ENCODE results near the gene SFXN5.

SFXN5 gene

GRCh38 chr2:73110168-73111072 is 38.9 kb upstream of the SFXN5 start:
- peaks cover 12% of the 10 kb centered on the region for H3K4me1 ChIP-seq (ENCODE audit: control insufficient read depth, insufficient read depth, low read length)
- WGBS, 2 experiments = 75 to 79% methylated on average over 3 to 4 of the region's 4 CpGs
- H3K4me3 ChIP-seq (ENCODE audit: insufficient read depth, low read depth, low read length) = no peak overlapping the region
- no peaks in the 10 kb centered on the region for H3K36me3 ChIP-seq (ENCODE audit: control insufficient read depth, insufficient read depth, low read length)
- no peak overlapping the region for H3K27ac ChIP-seq (ENCODE audit: insufficient read depth, low read depth, low read length, poor library complexity, severe bottlenecking)
- no peaks in the 10 kb centered on the region for H3K9me3 ChIP-seq (ENCODE audit: control insufficient read depth, low read length)
- peaks cover 40% of the 10 kb centered on the region for H3K27me3 ChIP-seq (ENCODE audit: control insufficient read depth, insufficient read depth, low read length, poor library complexity, severe bottlenecking)

DNA sequence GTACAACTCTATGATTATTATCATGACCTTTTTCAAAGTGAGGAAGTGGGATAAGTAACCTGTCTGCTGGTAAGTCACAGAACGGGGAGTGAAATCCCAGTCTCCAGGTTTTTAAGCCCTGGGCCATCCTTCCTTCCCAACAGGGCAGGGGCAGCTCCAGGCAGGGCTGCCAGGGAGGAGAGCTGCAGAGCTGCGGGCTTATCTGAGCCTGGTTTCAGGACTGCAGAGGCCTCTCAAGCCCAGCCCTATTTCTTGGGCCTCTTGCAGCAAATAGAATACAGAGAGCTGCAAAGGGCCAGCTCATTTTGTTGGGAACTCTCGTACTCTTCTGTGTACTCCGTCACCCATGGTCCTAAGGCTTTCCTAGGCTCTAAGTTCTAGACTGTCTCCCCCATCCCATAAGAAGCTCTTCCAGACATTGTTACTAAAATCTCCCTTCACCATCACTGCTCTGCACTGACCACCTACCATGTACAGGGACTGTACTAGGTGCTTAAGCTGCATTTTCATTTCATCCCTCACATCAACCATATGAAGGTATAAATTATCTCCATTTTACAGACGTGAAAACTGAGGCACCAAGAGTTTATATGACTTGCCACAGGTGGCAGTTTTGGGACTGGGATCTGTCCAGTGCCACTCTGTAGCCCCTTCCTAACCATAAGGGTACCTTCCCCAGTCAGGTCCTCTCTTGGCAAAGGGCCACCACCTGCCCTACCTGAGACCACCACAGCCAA is 38.1 kb upstream of the SFXN5 start:
- no peaks in the 10 kb centered on the region for H3K9me3 ChIP-seq (ENCODE audit: control insufficient read depth, low read length)
- 92 to 93% methylated on average over 5 of the region's 5 CpGs for WGBS, 2 experiments
- no peak overlapping the region for H3K4me3 ChIP-seq (ENCODE audit: insufficient read depth, low read depth, low read length)
- H3K36me3 ChIP-seq (ENCODE audit: control insufficient read depth, insufficient read depth, low read length) = no peaks in the 10 kb centered on the region
- peaks cover 40% of the 10 kb centered on the region for H3K27me3 ChIP-seq (ENCODE audit: control insufficient read depth, insufficient read depth, low read length, poor library complexity, severe bottlenecking)
- H3K4me1 ChIP-seq (ENCODE audit: control insufficient read depth, insufficient read depth, low read length) = peaks cover 12% of the 10 kb centered on the region
- H3K27ac ChIP-seq (ENCODE audit: insufficient read depth, low read depth, low read length, poor library complexity, severe bottlenecking) = no peak overlapping the region

GRCh38 chr2:73107211-73107926 is 35.9 kb upstream of the SFXN5 start:
- WGBS, 2 experiments = 81 to 83% methylated on average over 12 of the region's 12 CpGs
- Histone ChIP-seq H3K27ac (ENCODE audit: insufficient read depth, low read depth, low read length, poor library complexity, severe bottlenecking) (no peak overlapping the region), H3K27me3 (ENCODE audit: control insufficient read depth, insufficient read depth, low read length, poor library complexity, severe bottlenecking) (peaks cover 24% of the 10 kb centered on the region)

GRCh38 chr2:73106791-73107190 is 35.3 kb upstream of the SFXN5 start:
- Histone ChIP-seq H3K27me3 (ENCODE audit: control insufficient read depth, insufficient read depth, low read length, poor library complexity, severe bottlenecking) (peaks cover 18% of the 10 kb centered on the region), H3K9me3 (ENCODE audit: control insufficient read depth, low read length) (no peaks in the 10 kb centered on the region), H3K4me1 (ENCODE audit: control insufficient read depth, insufficient read depth, low read length) (peaks cover 12% of the 10 kb centered on the region), H3K36me3 (ENCODE audit: control insufficient read depth, insufficient read depth, low read length) (no peaks in the 10 kb centered on the region), H3K4me3 (ENCODE audit: insufficient read depth, low read depth, low read length) (no peak overlapping the region), H3K27ac (ENCODE audit: insufficient read depth, low read depth, low read length, poor library complexity, severe bottlenecking) (no peak overlapping the region)
- 86 to 91% methylated on average over 3 of the region's 3 CpGs for WGBS, 2 experiments

More at GRCh38 chr2:73107211-73107926, 35.9 kb upstream of the SFXN5 start:
- H3K9me3 ChIP-seq (ENCODE audit: control insufficient read depth, low read length) = no peaks in the 10 kb centered on the region
- H3K4me1 ChIP-seq (ENCODE audit: control insufficient read depth, insufficient read depth, low read length) = peaks cover 12% of the 10 kb centered on the region
- H3K36me3 ChIP-seq (ENCODE audit: control insufficient read depth, insufficient read depth, low read length) = no peaks in the 10 kb centered on the region
- no peak overlapping the region for H3K4me3 ChIP-seq (ENCODE audit: insufficient read depth, low read depth, low read length)

DNA sequence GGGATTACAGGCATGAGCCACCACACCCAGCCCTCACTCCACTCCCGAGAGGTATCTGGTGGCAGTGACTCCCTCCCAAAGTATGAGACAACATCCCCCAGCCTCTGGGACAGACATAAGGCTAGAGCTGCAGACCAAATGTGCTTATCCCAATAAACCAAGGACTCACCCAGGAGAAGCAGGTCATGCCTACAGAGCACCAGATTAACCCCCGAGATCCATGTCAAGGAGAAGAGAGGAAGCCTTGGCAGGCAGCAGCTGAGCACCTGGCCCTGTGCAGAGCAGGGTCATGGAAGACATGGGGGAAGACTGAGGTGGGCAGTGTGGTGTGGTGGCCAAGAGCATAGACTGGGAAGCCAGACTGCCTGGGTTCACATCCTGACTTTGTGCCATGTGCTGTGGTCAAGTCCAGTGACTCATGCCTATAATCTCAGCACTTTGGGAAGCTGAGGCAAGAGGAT is 34.0 kb upstream of the SFXN5 start:
- H3K36me3 ChIP-seq (ENCODE audit: control insufficient read depth, insufficient read depth, low read length) = no peaks in the 10 kb centered on the region
- WGBS, 2 experiments = 95% methylated on average over 2 of the region's 2 CpGs
- H3K27me3 ChIP-seq (ENCODE audit: control insufficient read depth, insufficient read depth, low read length, poor library complexity, severe bottlenecking) = peaks cover 5% of the 10 kb centered on the region
- H3K4me3 ChIP-seq (ENCODE audit: insufficient read depth, low read depth, low read length) = no peak overlapping the region
- no peaks in the 10 kb centered on the region for H3K9me3 ChIP-seq (ENCODE audit: control insufficient read depth, low read length)
- peaks cover 2% of the 10 kb centered on the region for H3K4me1 ChIP-seq (ENCODE audit: control insufficient read depth, insufficient read depth, low read length)
- no peak overlapping the region for H3K27ac ChIP-seq (ENCODE audit: insufficient read depth, low read depth, low read length, poor library complexity, severe bottlenecking)

GRCh38 chr2:73104933-73105332 is 33.4 kb upstream of the SFXN5 start:
- no peaks in the 10 kb centered on the region for H3K36me3 ChIP-seq (ENCODE audit: control insufficient read depth, insufficient read depth, low read length)
- 85 to 89% methylated on average over 3 of the region's 3 CpGs for WGBS, 2 experiments

GRCh38 chr2:73103018-73103542 is 31.6 kb upstream of the SFXN5 start:
- Histone ChIP-seq H3K4me3 (ENCODE audit: insufficient read depth, low read depth, low read length) (no peak overlapping the region), H3K9me3 (ENCODE audit: control insufficient read depth, low read length) (no peaks in the 10 kb centered on the region), H3K36me3 (ENCODE audit: control insufficient read depth, insufficient read depth, low read length) (no peaks in the 10 kb centered on the region), H3K27ac (ENCODE audit: insufficient read depth, low read depth, low read length, poor library complexity, severe bottlenecking) (no peak overlapping the region), H3K4me1 (ENCODE audit: control insufficient read depth, insufficient read depth, low read length) (no peaks in the 10 kb centered on the region), H3K27me3 (ENCODE audit: control insufficient read depth, insufficient read depth, low read length, poor library complexity, severe bottlenecking) (no peaks in the 10 kb centered on the region)
- 89 to 90% methylated on average over 2 of the region's 2 CpGs for WGBS, 2 experiments

More at GRCh38 chr2:73104933-73105332, 33.4 kb upstream of the SFXN5 start:
- no peak overlapping the region for H3K27ac ChIP-seq (ENCODE audit: insufficient read depth, low read depth, low read length, poor library complexity, severe bottlenecking)
- H3K9me3 ChIP-seq (ENCODE audit: control insufficient read depth, low read length) = no peaks in the 10 kb centered on the region
- H3K27me3 ChIP-seq (ENCODE audit: control insufficient read depth, insufficient read depth, low read length, poor library complexity, severe bottlenecking) = no peaks in the 10 kb centered on the region
- H3K4me1 ChIP-seq (ENCODE audit: control insufficient read depth, insufficient read depth, low read length) = no peaks in the 10 kb centered on the region
- H3K4me3 ChIP-seq (ENCODE audit: insufficient read depth, low read depth, low read length) = no peak overlapping the region

DNA sequence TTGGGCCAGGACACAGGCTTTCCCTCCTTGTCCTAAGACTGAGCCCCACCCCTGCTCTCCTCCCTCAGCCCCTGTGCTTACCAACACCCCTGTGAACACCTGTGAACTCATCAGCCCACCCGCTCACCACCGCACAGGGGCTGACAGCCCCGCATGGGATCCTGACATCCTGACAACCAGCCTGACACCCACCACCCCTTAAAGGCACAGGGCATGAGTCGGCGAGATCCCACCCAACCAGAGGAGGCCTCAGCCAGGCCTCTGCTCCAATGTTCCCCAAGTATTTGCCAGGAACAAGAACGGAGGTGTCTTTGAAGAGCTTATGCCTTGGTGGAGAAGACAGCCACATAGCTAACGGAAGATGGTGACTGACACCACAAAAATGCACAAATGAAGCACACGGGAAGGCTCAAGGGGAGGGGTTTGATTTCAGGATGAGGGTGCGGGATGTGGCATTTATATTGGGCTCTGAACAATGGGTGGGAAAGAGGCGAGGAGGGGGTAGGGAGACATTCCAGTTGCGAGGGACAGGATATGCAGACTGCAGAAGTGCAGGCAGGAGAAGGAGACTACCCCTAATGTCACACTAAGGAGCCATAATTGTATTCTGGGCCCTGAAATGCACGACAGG is 30.2 kb upstream of the SFXN5 start:
- Histone ChIP-seq H3K27me3 (ENCODE audit: control insufficient read depth, insufficient read depth, low read length, poor library complexity, severe bottlenecking) (no peaks in the 10 kb centered on the region), H3K4me3 (ENCODE audit: insufficient read depth, low read depth, low read length) (no peak overlapping the region), H3K4me1 (ENCODE audit: control insufficient read depth, insufficient read depth, low read length) (no peaks in the 10 kb centered on the region), H3K27ac (ENCODE audit: insufficient read depth, low read depth, low read length, poor library complexity, severe bottlenecking) (no peak overlapping the region), H3K36me3 (ENCODE audit: control insufficient read depth, insufficient read depth, low read length) (no peaks in the 10 kb centered on the region), H3K9me3 (ENCODE audit: control insufficient read depth, low read length) (no peaks in the 10 kb centered on the region)
- WGBS, 2 experiments = 74 to 78% methylated on average over 12 of the region's 12 CpGs

- Histone ChIP-seq H3K4me1 (ENCODE audit: control insufficient read depth, insufficient read depth, low read length) (no peaks in the 10 kb centered on the region), H3K27ac (ENCODE audit: insufficient read depth, low read depth, low read length, poor library complexity, severe bottlenecking) (no peak overlapping the region), H3K36me3 (ENCODE audit: control insufficient read depth, insufficient read depth, low read length) (no peaks in the 10 kb centered on the region), H3K27me3 (ENCODE audit: control insufficient read depth, insufficient read depth, low read length, poor library complexity, severe bottlenecking) (no peaks in the 10 kb centered on the region), H3K4me3 (ENCODE audit: insufficient read depth, low read depth, low read length) (no peak overlapping the region), H3K9me3 (ENCODE audit: control insufficient read depth, low read length) (no peaks in the 10 kb centered on the region)
- 94 to 96% methylated on average over 4 of the region's 4 CpGs for WGBS, 2 experiments
Measured at GRCh38 chr2:73100956-73101355, 29.4 kb upstream of the SFXN5 start.
